Erythroblast (primary cell): ENCODE results near the gene GAS6.

ENCODE experiments used
- GATA1 ChIP-seq: IDR thresholded peaks from 2 replicates; pipeline ENCODE4 v1.6.1; 2011; ENCODE audit warnings: low read depth, mild to moderate bottlenecking, control low read depth, low read length, moderate library complexity
- POLR2A ChIP-seq: IDR thresholded peaks from 2 replicates; pipeline ENCODE4 v1.6.1; 2011; ENCODE audit warnings: mild to moderate bottlenecking, low read length

DNA sequence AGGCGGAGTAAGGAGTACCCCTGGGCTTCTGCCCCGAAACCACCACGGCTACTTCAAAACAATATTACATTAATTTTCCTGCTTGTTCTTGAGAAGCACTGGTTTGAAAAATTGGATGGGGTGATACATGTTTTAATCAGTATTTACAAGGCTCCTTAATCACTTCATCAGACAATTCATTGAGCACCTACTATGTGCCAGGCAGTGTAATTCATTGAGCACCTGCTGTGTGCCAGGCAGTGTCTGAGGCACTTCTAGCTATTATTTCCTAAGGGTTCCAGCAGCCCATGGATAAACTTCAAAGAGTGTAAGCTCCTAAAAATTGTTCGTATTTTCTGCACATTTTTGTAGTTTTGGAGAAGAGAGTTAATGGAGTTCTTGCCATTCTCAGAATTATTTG, 1.6 kb upstream of the GAS6 start:
- TF ChIP-seq POLR2A (no peak), GATA1 (no peak)
